HG03108 (cell line): ENCODE data around the gene HEATR9.

ENCODE experiments used
- ATAC-seq: cut with Tn5 transposase; IDR thresholded peaks from one replicate; pipeline ENCODE4 v1.9.1; 2021; ENCODE audit warnings: moderate library complexity; ENCODE audit not compliant: unreplicated experiment

The HEATR9 gene

GRCh38 chr17:35866341-35866950 lies 2.2 kb downstream of the HEATR9 start:
- no peak for ATAC-seq

GRCh38 chr17:35865412-35866340 lies 3.0 kb downstream of the HEATR9 start:
- no peak for ATAC-seq

- no peak for ATAC-seq
These were observed 3.8 kb downstream of the HEATR9 start for GRCh38 chr17:35864853-35865252.

GRCh38 chr17:35856603-35857002 lies 12.1 kb downstream of the HEATR9 start:
- ATAC-seq: no peak

GRCh38 chr17:35855965-35856364 lies 12.7 kb downstream of the HEATR9 start:
- ATAC-seq: no peak

GRCh38 chr17:35849469-35850348 lies 19.0 kb downstream of the HEATR9 start:
- ATAC-seq: no peak

GRCh38 chr17:35847633-35848373 lies 20.9 kb downstream of the HEATR9 start:
- no peak for ATAC-seq

GRCh38 chr17:35847006-35847405 lies 21.7 kb downstream of the HEATR9 start:
- ATAC-seq: no peak

- no peak for ATAC-seq
These were observed 22.5 kb downstream of the HEATR9 start for GRCh38 chr17:35846055-35846809.

- no peak for ATAC-seq
These were observed 24.1 kb downstream of the HEATR9 start for GRCh38 chr17:35844547-35844946.

- no peak for ATAC-seq
These were observed 25.0 kb downstream of the HEATR9 start for GRCh38 chr17:35843698-35844097.

- ATAC-seq: no peak
These were observed 26.5 kb downstream of the HEATR9 start for GRCh38 chr17:35842239-35842638.

- no peak for ATAC-seq
These were observed 27.2 kb downstream of the HEATR9 start for GRCh38 chr17:35841505-35841904.

- ATAC-seq: no peak
These were observed 27.6 kb downstream of the HEATR9 start for GRCh38 chr17:35841101-35841500.

GRCh38 chr17:35825206-35825605 lies 43.5 kb downstream of the HEATR9 start:
- ATAC-seq: no peak

- no peak for ATAC-seq
These were observed 47.4 kb downstream of the HEATR9 start for GRCh38 chr17:35821308-35821707.

GRCh38 chr17:35819455-35819854 lies 49.2 kb downstream of the HEATR9 start:
- no peak for ATAC-seq

GRCh38 chr17:35817196-35817595 lies 51.5 kb downstream of the HEATR9 start:
- no peak for ATAC-seq

GRCh38 chr17:35816723-35817122 lies 52.0 kb downstream of the HEATR9 start:
- no peak for ATAC-seq

GRCh38 chr17:35812456-35812855 lies 56.2 kb downstream of the HEATR9 start:
- ATAC-seq: no peak
